Measurements from ENCODE around the gene MNS1.

The MNS1 gene

DNA sequence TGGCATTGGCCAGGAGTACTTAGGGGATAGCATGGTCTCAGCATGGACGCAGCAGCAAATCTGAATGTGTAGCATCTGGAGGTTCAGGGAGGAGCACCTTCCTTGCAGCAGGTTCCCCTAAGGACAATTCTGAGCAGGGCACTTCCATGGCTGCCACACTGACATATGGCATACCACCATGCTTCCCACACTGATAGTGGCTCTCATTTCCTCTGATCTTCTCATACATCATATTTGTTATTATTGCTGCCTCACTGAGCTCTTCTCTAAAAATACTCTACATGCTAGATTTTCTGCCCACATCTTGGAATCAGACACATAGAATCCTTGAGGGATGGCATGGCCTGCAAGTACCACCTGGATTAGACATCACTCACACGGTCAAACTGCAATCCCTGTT is 7.3 kb upstream of the MNS1 start:
- Mint-ChIP-seq H3K4me3 (no peak overlapping the region), H3K4me1 (peaks cover 11% of the 10 kb centered on the region), H3K36me3 (no peaks in the 10 kb centered on the region), H3K27me3 (peaks cover 9% of the 10 kb centered on the region), H3K9me3 (no peaks in the 10 kb centered on the region), H3K27ac (no peak overlapping the region)
- DNase-seq: no peak
- CTCF ChIA-PET: interaction anchor here (1.0 kb wide), 1 partner anchor 19 kb away, joined by 3 read pairs; no protein-coding TSS in a partner anchor

DNA sequence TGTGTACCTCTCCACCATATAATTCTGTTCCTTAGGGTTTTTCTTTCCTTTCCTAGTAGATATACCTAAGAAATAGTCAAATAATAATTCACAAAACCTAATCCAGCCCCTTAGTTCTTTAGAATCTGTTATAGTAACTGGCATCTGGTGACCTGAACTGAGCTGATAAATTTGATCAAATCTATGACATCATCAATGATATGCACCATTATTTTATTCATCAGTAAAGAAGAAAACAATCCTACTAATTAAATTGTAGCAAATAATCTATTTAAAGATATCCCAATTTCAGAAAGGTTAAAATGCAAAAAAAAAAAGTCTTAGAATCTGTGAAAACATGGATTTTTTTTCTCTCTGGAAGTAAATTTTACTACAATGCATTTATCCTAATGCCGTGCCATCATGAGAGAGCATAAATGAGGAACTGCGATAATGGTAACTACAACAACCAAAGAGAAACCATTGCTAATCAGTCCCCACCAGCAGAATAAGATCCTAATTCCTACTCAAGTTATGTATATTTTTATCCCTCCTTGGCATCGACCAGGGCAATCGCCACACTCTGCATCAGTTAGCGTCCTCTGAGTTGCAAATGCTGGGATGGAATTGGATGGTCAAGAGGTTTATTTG is 6.6 kb upstream of the MNS1 start:
- no peak for DNase-seq
- Mint-ChIP-seq H3K4me3 (no peak overlapping the region), H3K36me3 (no peaks in the 10 kb centered on the region), H3K9me3 (no peaks in the 10 kb centered on the region), H3K4me1 (peaks cover 11% of the 10 kb centered on the region), H3K27ac (no peak overlapping the region), H3K27me3 (peaks cover 9% of the 10 kb centered on the region)
- CTCF ChIA-PET: interaction anchor here (1.0 kb wide), 1 partner anchor 20 kb away, joined by 3 read pairs; no protein-coding TSS in a partner anchor

DNA sequence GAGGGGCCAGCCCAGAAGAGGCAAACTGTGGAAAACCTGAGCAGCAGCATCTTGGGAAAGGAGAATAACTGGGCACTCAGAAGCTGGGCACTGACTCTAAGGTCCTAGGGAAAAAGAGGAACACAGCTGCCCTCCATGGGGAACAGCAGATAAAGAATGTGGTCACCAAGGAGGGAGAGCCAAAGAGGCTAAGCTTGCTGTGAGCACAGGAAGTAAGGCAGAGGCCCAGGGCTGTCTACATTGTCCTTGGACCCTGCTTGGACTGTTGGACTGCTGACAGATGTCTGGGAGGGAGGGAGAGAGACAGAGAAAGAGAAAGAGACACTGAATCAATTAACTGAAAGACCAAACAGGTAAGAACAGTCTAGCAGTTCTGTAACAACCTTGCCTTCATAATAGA is 4.5 kb upstream of the MNS1 start:
- Mint-ChIP-seq H3K27me3 (peaks cover 15% of the 10 kb centered on the region), H3K27ac (no peak overlapping the region), H3K4me3 (no peak overlapping the region), H3K9me3 (no peaks in the 10 kb centered on the region), H3K4me1 (peaks cover 25% of the 10 kb centered on the region), H3K36me3 (no peaks in the 10 kb centered on the region)
- no peak for DNase-seq
- CTCF ChIA-PET: interaction anchor here (1.2 kb wide), 1 partner anchor 21 kb away, joined by 4 read pairs; no protein-coding TSS in a partner anchor

DNA sequence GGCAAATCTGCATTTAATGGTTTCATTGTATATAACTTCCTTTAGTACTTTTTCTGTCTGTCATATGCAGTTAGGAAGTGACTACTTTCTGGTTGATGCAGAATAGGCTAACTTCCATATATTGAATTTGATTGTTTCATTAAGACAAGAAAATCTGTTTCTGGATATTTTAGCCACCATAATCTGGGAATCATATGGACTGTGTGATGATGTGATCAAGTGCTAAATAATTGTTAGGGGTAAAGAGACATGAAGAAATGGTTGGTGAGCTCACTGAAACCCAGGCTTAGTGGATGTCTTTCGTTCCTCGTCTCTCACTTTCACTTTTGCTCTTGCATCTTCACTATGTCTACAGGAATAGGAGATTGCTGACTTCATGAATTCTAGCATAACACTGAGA is 3.5 kb upstream of the MNS1 start:
- Mint-ChIP-seq H3K27me3 (peaks cover 25% of the 10 kb centered on the region), H3K36me3 (no peaks in the 10 kb centered on the region), H3K4me1 (peaks cover 28% of the 10 kb centered on the region), H3K4me3 (peak overlapping the region; percentile 65), H3K9me3 (no peaks in the 10 kb centered on the region), H3K27ac (peak overlapping the region; percentile 54)
- DNase-seq: no peak
- CTCF ChIA-PET: no interaction called here

DNA sequence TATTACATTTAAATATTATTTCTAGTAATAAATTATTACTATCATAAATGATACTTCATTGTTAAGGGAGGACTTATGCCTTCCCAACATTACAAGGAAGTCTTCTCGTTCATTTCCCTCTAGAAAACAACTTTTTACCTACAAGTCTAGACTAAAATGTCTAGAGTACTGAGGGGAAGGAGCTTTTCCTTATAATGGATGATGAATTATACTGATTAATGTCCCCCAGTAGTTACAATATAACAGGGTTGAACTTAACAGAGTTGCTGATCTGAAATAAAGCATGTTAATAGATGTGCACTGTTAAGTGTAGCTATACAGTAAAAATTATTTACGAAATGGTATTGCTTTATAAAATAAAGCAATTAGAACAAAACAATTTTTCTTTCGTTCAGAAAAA is 2.7 kb upstream of the MNS1 start:
- DNase-seq: no peak
- Mint-ChIP-seq H3K4me3 (peak overlapping the region; percentile 65), H3K36me3 (no peaks in the 10 kb centered on the region), H3K27ac (no peak overlapping the region), H3K4me1 (peaks cover 28% of the 10 kb centered on the region), H3K9me3 (no peaks in the 10 kb centered on the region), H3K27me3 (peaks cover 25% of the 10 kb centered on the region)
- CTCF ChIA-PET: interaction anchor here (0.6 kb wide), 1 partner anchor 8 kb away, joined by 3 read pairs; no protein-coding TSS in a partner anchor

DNA sequence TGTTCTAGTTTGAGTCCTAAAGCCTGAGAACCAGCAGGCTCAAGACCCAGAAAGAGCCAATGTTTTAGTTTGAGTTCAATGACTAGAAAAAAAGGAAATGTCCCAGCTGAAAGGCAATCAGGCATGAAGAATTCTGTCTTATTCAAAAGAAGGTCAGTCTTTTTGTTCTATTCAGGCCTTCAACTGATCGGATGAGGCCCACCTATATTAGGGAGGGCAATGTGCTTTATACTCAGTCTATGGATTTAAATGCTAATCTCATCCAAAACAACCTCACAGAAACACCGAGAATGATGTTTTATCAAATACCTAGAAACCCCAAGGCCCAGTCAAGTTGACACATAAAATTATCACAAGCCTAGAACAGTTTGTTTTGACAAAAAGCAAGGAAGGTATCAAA is 4.0 kb downstream of the MNS1 start:
- no peaks in the 10 kb centered on the region for H3K9me3 Mint-ChIP-seq
- H3K27ac Mint-ChIP-seq: no peak overlapping the region
- no peak overlapping the region for H3K4me3 Mint-ChIP-seq
- H3K4me1 Mint-ChIP-seq: peaks cover 15% of the 10 kb centered on the region
- peaks cover 31% of the 10 kb centered on the region for H3K27me3 Mint-ChIP-seq
- H3K36me3 Mint-ChIP-seq: no peaks in the 10 kb centered on the region
- CTCF ChIA-PET: no interaction called here
- no peak for DNase-seq

DNA sequence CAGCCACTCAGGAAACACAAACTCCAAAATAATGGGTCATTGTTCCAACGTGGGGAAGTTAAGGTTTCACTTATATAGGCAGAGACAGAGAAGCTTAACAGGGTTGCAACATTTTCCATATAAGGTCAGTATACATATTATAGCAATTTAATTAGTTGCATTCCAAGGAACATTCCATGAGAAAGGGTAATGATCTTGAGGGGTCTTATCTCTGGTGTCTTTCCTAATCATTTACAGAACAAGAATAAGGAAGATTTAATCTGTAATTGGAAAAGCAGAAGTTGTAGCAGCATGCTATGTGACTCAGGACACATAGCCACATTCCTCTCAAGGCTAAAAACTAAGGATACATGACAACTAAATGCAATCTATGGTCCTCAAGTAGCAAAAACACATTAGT is 4.9 kb downstream of the MNS1 start:
- peaks cover 27% of the 10 kb centered on the region for H3K27me3 Mint-ChIP-seq
- no peak overlapping the region for H3K4me3 Mint-ChIP-seq
- no peaks in the 10 kb centered on the region for H3K36me3 Mint-ChIP-seq
- no peaks in the 10 kb centered on the region for H3K9me3 Mint-ChIP-seq
- H3K4me1 Mint-ChIP-seq: peaks cover 9% of the 10 kb centered on the region
- CTCF ChIA-PET: no interaction called here
- no peak for DNase-seq
- H3K27ac Mint-ChIP-seq: no peak overlapping the region

DNA sequence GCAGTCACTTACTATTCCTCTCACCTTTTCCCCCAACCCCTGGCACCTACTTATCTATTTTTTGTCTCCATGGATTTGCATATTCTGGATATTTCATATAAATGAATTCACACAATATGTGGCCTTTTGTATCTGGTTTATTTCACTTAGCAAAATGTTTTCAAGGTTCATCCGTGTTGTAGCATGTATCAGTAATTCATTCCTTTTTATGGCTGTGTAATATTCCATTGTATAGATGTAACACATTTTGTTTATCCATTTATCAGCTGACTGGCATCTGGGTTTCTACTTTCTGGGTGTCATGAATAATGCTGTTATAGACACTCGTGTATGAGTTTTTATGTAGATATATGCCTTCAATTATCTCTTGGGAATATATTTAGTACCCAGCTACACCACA is 5.8 kb downstream of the MNS1 start:
- no peak for DNase-seq
- no peak overlapping the region for H3K4me3 Mint-ChIP-seq

DNA sequence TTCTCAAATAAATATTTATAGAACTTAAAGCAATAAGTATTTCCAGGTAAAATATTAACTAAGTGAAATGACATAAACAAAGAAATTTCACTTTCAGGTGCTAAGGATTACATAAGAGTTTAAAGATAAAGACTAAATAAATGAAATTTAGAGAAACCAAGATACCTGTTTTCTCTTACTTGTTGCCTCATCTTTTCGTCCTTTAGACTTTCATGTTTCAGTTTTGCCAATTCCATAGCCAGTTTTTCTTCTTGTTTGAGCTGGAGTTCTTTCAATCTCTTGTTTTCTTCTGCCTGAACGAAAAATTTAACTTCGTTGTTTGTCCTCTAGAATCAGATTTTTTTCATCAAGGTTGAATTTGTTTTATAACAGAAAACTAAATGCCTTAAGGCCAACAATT is 8.7 kb downstream of the MNS1 start:
- CTCF ChIA-PET: no interaction called here
- H3K4me3 Mint-ChIP-seq: no peak overlapping the region
- DNase-seq: no peak
- peaks cover 8% of the 10 kb centered on the region for H3K27me3 Mint-ChIP-seq
- no peaks in the 10 kb centered on the region for H3K9me3 Mint-ChIP-seq
- H3K4me1 Mint-ChIP-seq: no peaks in the 10 kb centered on the region
- no peak overlapping the region for H3K27ac Mint-ChIP-seq
- H3K36me3 Mint-ChIP-seq: no peaks in the 10 kb centered on the region

More for the DNA sequence above, 5.8 kb downstream of the MNS1 start:
- Mint-ChIP-seq H3K4me1 (no peaks in the 10 kb centered on the region), H3K27ac (no peak overlapping the region), H3K27me3 (peaks cover 19% of the 10 kb centered on the region), H3K9me3 (no peaks in the 10 kb centered on the region), H3K36me3 (no peaks in the 10 kb centered on the region)
- CTCF ChIA-PET: interaction anchor here (0.6 kb wide), 1 partner anchor 8 kb away, joined by 3 read pairs; no protein-coding TSS in a partner anchor

DNA sequence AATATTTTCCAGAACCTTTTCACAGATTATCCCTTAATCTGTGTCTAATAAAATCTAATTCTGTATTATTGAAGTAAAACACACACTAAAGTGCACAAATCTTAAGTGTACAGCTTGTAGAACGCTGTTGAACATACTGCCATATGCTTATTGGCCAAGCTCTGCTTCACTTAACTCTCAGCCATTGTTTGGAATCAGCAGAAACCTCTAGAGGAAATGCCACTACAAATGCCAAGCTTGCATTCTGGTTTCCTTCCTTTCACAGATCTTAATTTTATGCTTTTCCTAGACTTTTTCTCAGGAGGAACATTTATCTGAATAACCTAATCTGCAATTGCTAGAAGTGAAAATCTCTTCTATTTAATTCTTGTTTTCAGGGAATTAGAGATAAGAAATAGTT is 10.1 kb downstream of the MNS1 start:
- H3K4me3 Mint-ChIP-seq: no peak overlapping the region
- CTCF ChIA-PET: no interaction called here
- DNase-seq: no peak
- H3K27ac Mint-ChIP-seq: no peak overlapping the region
- H3K9me3 Mint-ChIP-seq: no peaks in the 10 kb centered on the region
- H3K27me3 Mint-ChIP-seq: peaks cover 11% of the 10 kb centered on the region
- H3K36me3 Mint-ChIP-seq: no peaks in the 10 kb centered on the region
- H3K4me1 Mint-ChIP-seq: no peaks in the 10 kb centered on the region

DNA sequence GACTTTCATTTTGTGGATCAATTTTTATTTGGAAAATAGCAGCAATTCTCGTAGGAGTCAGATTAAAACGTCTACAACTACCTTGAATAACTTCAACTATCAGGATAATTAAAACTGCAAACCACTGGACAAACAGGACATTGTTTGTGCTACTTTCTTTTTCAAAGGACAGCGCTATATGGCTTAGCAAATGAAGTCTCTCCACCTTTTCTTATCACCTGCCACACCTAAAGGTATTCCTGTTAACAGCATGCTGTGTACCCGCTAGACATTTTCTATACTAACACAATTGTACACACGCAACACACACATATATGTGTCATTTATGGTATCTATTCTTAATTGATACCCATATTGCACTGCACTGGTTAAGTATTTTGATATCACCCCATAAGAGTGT is 19.2 kb downstream of the MNS1 start:
- DNase-seq: no peak
- Mint-ChIP-seq H3K36me3 (no peaks in the 10 kb centered on the region), H3K4me3 (no peak overlapping the region), H3K27me3 (peaks cover 3% of the 10 kb centered on the region), H3K9me3 (no peaks in the 10 kb centered on the region), H3K27ac (no peak overlapping the region), H3K4me1 (no peaks in the 10 kb centered on the region)
- CTCF ChIA-PET: no interaction called here

DNA sequence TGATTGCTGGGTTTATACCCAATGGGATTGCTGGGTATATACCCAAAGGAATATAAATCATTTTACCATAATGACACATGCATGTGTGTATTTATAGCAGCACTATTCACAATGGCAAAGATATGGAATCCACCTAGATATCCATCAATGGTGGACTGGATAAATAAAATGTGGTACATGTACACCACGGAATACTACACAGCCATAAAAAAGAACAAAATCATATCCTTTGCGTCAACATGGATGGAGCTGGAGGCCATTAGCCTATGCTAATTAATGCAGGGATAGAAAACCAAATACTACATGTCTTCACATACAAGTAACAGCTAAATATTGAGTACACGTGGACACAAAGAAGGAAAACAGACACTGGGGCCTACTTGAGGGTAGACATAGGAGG is 22.6 kb downstream of the MNS1 start:
- CTCF ChIA-PET: no interaction called here
- Mint-ChIP-seq H3K9me3 (no peaks in the 10 kb centered on the region), H3K4me3 (no peak overlapping the region), H3K27ac (no peak overlapping the region), H3K36me3 (no peaks in the 10 kb centered on the region), H3K4me1 (no peaks in the 10 kb centered on the region), H3K27me3 (peaks cover 3% of the 10 kb centered on the region)
- DNase-seq: no peak

DNA sequence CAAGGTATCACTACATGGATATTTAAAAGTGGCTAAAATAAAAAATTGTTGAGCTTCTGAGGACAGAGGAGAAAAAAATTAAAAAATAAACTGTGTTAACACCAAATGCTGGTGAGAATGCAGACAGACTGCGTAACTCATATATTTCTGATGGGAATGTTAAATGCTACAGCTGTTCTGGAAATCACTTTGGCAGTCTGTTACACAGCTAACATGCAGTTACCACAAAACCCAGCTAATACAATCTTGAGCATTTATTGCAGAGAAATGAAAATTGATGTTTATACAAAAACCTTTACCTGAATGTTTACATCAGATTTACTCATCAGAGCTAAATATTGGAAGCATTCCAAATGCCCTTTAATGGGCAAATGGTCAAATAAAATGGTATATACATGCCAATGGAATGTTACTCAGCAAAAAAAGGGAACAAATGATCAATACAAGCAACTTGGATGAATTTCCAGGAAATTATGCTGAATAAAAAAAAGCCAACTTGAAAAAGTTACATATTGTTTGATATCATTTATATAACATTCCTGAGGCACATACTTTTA is 24.6 kb downstream of the MNS1 start:
- Mint-ChIP-seq H3K36me3 (no peaks in the 10 kb centered on the region), H3K27me3 (peaks cover 3% of the 10 kb centered on the region), H3K4me3 (no peak overlapping the region), H3K27ac (no peak overlapping the region), H3K4me1 (no peaks in the 10 kb centered on the region), H3K9me3 (no peaks in the 10 kb centered on the region)
- no peak for DNase-seq
- CTCF ChIA-PET: no interaction called here

DNA sequence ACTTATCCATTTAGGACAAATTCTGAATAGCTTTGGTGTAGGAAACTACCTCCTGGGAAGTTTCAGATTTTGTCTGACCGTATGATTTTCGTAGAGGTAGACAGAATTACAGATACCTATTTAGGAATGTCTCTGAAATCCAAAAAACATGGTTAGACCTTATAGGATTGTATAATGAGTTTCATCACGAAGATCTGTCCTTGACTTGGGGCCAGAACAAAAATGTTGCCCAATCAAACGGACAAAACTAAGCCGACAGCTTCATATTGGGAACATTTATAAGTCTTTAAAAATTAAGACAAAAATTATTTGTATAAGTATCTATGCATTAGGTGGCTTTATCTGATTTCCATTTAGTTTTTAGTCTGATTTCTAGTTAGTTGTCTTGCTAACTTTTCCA is 32.6 kb downstream of the MNS1 start:
- H3K27ac Mint-ChIP-seq: no peak overlapping the region
- CTCF ChIA-PET: no interaction called here
- H3K4me3 Mint-ChIP-seq: no peak overlapping the region
- H3K27me3 Mint-ChIP-seq: no peaks in the 10 kb centered on the region
- no peaks in the 10 kb centered on the region for H3K4me1 Mint-ChIP-seq
- DNase-seq: no peak
- no peaks in the 10 kb centered on the region for H3K36me3 Mint-ChIP-seq
- no peaks in the 10 kb centered on the region for H3K9me3 Mint-ChIP-seq

DNA sequence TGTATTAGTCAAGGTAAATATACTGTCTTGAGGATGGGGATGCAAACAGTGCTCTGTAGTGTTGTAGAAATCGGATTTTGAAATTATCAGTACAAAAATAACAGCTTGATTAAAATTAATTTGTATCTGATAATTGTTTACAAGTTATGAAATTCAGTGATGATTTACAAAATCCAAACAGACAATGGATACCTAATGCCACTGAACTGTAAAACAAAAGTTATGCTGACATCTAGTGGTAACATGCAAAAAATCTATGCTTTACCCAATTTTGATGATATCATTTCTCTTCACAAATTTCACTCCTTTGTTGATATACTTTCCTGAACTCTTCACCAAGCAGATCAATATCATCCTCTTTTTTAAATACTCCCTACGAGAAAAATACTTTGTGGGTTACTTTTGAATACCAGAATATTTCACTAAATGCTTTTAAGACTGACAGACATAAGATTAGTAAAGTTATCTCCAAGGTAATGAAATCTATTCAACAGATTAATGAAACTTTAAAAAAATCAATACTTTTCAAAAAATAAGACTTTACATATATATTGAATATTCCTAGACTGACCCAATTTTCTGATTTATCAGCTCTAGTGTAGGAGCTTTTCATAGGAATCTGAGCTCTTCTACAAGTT is 36.0 kb downstream of the MNS1 start:
- Mint-ChIP-seq H3K36me3 (no peaks in the 10 kb centered on the region), H3K27me3 (no peaks in the 10 kb centered on the region), H3K4me3 (no peak overlapping the region), H3K4me1 (no peaks in the 10 kb centered on the region), H3K9me3 (no peaks in the 10 kb centered on the region), H3K27ac (no peak overlapping the region)
- no peak for DNase-seq
- CTCF ChIA-PET: interaction anchor here (0.7 to 3.7 kb wide), 6 partner anchors 9 to 783 kb away, joined by 3 to 24 read pairs (median 4); no protein-coding TSS in a partner anchor

All from activated naive CD4-positive, alpha-beta T cell treated with anti-CD3 and anti-CD28 coated beads, Interleukin-2, amount 10 ng/mL, durations not matched to agents 7 days and 5 days (primary cell).